NCI-H187 treated with DMSO at 0.1 percent for 48 hours (cell line): ENCODE data around the gene CRK.
"Not testable (repeated sequence)": the region's sequence is repeated elsewhere in the genome, so short reads cannot be mapped to it uniquely, and the experiment has no call there.

ENCODE experiments used
- DNase-seq: peaks from one replicate; lab custom pipeline; 2025; lab: John Stamatoyannopoulos, UW

CRK gene

DNA sequence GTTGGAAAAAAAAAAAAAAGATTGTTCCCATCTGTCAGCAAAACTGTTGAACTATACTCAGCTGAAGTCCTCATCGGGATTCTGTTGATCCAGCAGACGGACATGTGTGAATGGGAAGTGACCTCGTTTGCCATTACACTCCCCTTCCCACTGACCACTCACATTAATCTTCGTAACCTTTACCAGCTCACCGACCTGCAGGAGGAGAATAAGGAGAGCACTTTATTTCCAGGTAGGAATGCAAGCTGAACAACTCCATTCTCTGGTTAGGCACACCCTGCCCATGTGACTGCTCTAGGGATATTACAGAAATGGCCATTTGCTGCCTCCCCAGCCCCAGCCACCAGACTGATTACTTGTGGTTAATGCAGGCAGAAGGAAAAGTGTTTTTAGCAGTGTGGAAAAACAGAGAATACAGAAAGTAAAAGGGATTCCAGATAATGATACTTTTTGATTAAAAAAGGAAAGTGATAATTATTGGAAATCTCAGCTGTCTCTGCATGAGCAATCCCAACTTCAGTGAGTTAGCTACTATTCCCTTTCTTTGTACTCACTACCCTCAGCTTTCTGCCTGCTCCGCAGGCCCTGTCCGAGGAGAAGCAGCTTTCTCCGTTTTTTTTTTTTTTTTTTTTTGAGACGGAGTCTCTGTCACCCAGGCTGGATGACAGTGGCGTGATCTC lies 32.4 kb downstream of the CRK start:
- DNase-seq: no peak

DNA sequence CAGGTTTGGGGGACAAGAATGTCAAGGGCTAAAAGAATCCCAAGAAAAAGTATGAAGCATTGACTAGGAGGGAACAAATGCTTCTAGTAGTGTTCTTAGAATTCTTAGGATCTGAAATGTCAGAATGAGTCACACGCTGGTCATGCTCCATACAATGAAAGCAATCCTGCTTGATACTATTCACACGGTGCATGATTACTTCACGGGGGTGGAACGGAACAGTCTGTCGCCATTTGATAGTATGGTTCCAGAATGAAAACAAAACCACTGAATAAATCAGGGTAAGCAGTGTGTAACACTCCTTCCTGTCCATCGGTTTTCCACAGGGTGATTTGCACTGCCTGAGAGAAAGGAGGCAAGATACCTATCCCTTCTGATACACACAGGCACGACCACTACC lies 33.1 kb downstream of the CRK start:
- DNase-seq: no peak

- no peak for DNase-seq
Measured at GRCh38 chr17:1421470-1421869, 34.6 kb downstream of the CRK start.

GRCh38 chr17:1420981-1421380 lies 35.1 kb downstream of the CRK start:
- no peak for DNase-seq

DNA sequence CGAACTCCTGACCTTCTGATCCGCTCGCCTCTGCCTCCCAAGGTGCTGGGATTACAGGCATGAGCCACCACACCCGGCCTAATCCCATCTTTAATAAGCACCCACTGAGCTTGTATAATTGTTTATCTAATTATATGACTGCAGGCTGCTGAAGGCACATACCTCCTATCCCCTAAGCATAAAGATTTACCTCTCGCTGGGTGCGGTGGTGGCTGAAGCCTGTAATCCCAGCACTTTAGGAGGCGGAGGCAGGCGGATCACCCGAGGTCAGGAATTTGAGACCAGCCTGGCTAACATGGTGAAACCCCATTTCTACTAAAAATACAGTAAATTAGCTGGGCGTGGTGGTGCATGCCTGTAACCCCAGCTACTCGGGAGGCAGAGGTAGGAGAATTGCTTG lies 35.9 kb downstream of the CRK start:
- no peak for DNase-seq

DNA sequence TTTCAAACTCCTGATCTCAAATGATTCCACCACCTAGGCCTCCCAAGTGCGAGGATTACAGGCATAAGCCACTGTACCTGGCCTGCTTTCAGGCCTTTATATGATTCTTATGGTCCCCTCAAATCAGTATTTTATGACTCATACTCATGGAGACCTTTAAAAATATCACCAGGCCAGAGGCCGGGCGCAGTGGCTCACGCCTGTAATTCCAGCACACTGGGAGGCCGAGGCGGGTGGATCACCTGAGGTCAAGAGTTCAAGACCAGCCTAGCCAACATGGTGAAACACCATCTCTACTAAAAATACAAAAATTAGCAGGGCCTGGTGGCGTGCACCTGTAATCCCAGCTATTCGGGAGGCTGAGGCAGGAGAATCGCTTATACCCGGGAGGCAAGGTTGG lies 37.6 kb downstream of the CRK start:
- not testable (repeated sequence) for DNase-seq

GRCh38 chr17:1416414-1416813 lies 39.6 kb downstream of the CRK start:
- DNase-seq: no peak

GRCh38 chr17:1414634-1415033 lies 41.4 kb downstream of the CRK start:
- no peak for DNase-seq

GRCh38 chr17:1414001-1414574 lies 41.9 kb downstream of the CRK start:
- DNase-seq: no peak

- DNase-seq: no peak
Measured at GRCh38 chr17:1413281-1413791, 42.7 kb downstream of the CRK start.

GRCh38 chr17:1412185-1413110 lies 43.6 kb downstream of the CRK start:
- no peak for DNase-seq

- no peak for DNase-seq
Measured at GRCh38 chr17:1402262-1402586, 53.8 kb downstream of the CRK start.

GRCh38 chr17:1399679-1400512 lies 56.1 kb downstream of the CRK start, which contains the start of gene YWHAE:
YWHAE (minus strand) TSS chr17:1400222; CDS start chr17:1400110, 112 bp downstream.
- DNase-seq: peak; percentile 71

GRCh38 chr17:1398931-1399678 lies 56.9 kb downstream of the CRK start:
- DNase-seq: no peak

DNA sequence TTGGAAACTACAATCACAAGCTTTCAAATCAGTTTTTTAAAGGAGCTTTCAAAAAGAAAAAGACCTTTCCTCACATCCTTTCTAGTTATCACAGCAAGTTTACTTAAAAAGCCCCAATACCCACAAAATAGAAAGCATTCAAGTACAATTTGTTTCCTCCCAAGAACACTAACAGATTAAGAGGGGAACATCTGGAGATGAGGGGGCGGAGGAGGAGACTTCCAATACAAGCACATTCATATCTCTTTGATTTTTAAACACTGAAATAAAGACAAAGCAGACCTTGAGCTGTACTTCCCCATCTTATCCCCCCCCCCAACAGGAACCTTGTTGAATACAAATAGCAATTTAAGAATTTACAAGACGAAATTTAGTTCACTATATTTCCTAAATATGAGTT lies 58.0 kb downstream of the CRK start:
- DNase-seq: no peak

- not testable (repeated sequence) for DNase-seq
Measured at GRCh38 chr17:1395876-1396665, 60.0 kb downstream of the CRK start.

- no peak for DNase-seq
Measured at GRCh38 chr17:1391577-1391976, 64.5 kb downstream of the CRK start.

GRCh38 chr17:1390432-1391367 lies 65.3 kb downstream of the CRK start:
- DNase-seq: no peak
